HepG2 (cell line): ENCODE data around the gene SLIT3. TPM values are rescaled to one million over a fixed set of nuclear protein-coding genes. Genes with fewer than 3 reads are reported as not detected.

ENCODE experiments used
- AHDC1 ChIP-seq: sonication (generic); formaldehyde crosslinking; IDR thresholded peaks from 2 replicates; pipeline ENCODE4 v1.5.1; 2020; ENCODE audit warnings: mild to moderate bottlenecking, missing genetic modification reagents, borderline replicate concordance
- CBX1 ChIP-seq: IDR thresholded peaks from one replicate; pipeline ENCODE4 v1.6.1; 2016; ENCODE audit warnings: antibody characterized with exemption, low read depth
- GABPA ChIP-seq, 2 experiments: IDR thresholded peaks; 2 replicates each; pipeline ENCODE4 v1.6.1; 2011 to 2016; ENCODE audit warnings: low read depth in 2 of 2, low read length in 1 of 2, missing biosample characterization in 1 of 2, missing genetic modification characterization in 1 of 2
- GATAD1 ChIP-seq: IDR thresholded peaks from 2 replicates; pipeline ENCODE4 v1.6.1; 2016; ENCODE audit warnings: missing genetic modification reagents, missing compliant biosample characterization
- HES4 ChIP-seq: sonication (generic); formaldehyde crosslinking; IDR thresholded peaks from 2 replicates; pipeline ENCODE4 v1.9.0; 2021; ENCODE audit warnings: mild to moderate bottlenecking, missing genetic modification reagents, borderline replicate concordance
- JDP2 ChIP-seq: sonication (generic); formaldehyde crosslinking; IDR thresholded peaks from 2 replicates; pipeline ENCODE4 v1.8.1; 2022; ENCODE audit warnings: missing genetic modification reagents, borderline replicate concordance
- PAWR ChIP-seq: sonication (generic); formaldehyde crosslinking; IDR thresholded peaks from 2 replicates; pipeline ENCODE4 v1.4.0; 2020; ENCODE audit warnings: missing genetic modification reagents, mild to moderate bottlenecking, borderline replicate concordance
- SALL1 ChIP-seq: sonication (generic); formaldehyde crosslinking; IDR thresholded peaks from 2 replicates; pipeline ENCODE4 v1.8.0; 2022; ENCODE audit warnings: mild to moderate bottlenecking, missing genetic modification reagents
- SMAD1 ChIP-seq: sonication (generic); formaldehyde crosslinking; IDR thresholded peaks from 2 replicates; pipeline ENCODE4 v1.4.0; 2020; ENCODE audit warnings: missing genetic modification reagents, low read depth, mild to moderate bottlenecking, borderline replicate concordance
- TCF7L2 ChIP-seq: IDR thresholded peaks from 2 replicates; pipeline ENCODE4 v1.6.1; 2011; ENCODE audit warnings: mild to moderate bottlenecking, low read depth, low read length, moderate library complexity
- ZFP36 ChIP-seq: fragments of 150-350 bp; IDR thresholded peaks from 2 replicates; pipeline ENCODE4 v1.6.1; 2018; ENCODE audit warnings: borderline replicate concordance, low read length, low read depth; ENCODE audit not compliant: partially characterized antibody
- ZMYM3 ChIP-seq: sonication (generic); formaldehyde crosslinking; IDR thresholded peaks from 2 replicates; pipeline ENCODE4 v1.5.1; 2020; ENCODE audit warnings: mild to moderate bottlenecking, missing genetic modification reagents
- ZNF138 ChIP-seq: sonication (generic); formaldehyde crosslinking; IDR thresholded peaks from 2 replicates; pipeline ENCODE4 v1.5.0; 2020; ENCODE audit warnings: mild to moderate bottlenecking, low read depth, missing genetic modification reagents
- ZNF460 ChIP-seq: sonication (generic); formaldehyde crosslinking; IDR thresholded peaks from 2 replicates; pipeline ENCODE4 v1.5.1; 2020; ENCODE audit warnings: missing genetic modification reagents, mild to moderate bottlenecking, borderline replicate concordance
- ZNF549 ChIP-seq: sonication (generic); formaldehyde crosslinking; IDR thresholded peaks from 2 replicates; pipeline ENCODE4 v1.5.0; 2020; ENCODE audit warnings: missing genetic modification reagents
- ZSCAN22 ChIP-seq: sonication (generic); formaldehyde crosslinking; IDR thresholded peaks from 2 replicates; pipeline ENCODE4 v1.4.0; 2020; ENCODE audit warnings: mild to moderate bottlenecking, missing genetic modification reagents
- polyA plus RNA-seq, 8 experiments: library from polyadenylated mRNA; depleted of rRNA in 3 of 8; stranded (reverse) in 7 of 8; unstranded in 1 of 8; fragments of >200 nt; fragmentation: Illumina TruSeq in 4 of 8; extraction: Trizol in 4 of 8; gene quantifications; 2 replicates each; pipeline versions ENCODE4 v1.2.1 to v1.2.3, GENCODE V29; 2011 to 2016; ENCODE audit warnings: low read depth in 4 of 8, missing spikeins in 1 of 8, mixed read lengths in 1 of 8; ENCODE audit not compliant: insufficient read depth in 1 of 8
- total RNA-seq, 5 experiments: library from RNA; depleted of rRNA; stranded (reverse); fragments of >200 nt; fragmentation: Illumina TruSeq; extraction: Trizol; gene quantifications; 2 replicates each; pipeline ENCODE4 v1.2.3, GENCODE V29; 2016; ENCODE audit warnings: low read depth in 1 of 5
- TF ChIP-seq, protein P1 (sequence below): sonication (generic); formaldehyde crosslinking; conservative IDR thresholded peaks from 2 replicates; pipeline ENCODE4 v1.8.0; 2022; ENCODE audit warnings: missing genetic modification reagents
- TF ChIP-seq, protein P2 (sequence below): sonication (generic); formaldehyde crosslinking; conservative IDR thresholded peaks from 2 replicates; pipeline ENCODE4 v1.4.0; 2020; ENCODE audit warnings: mild to moderate bottlenecking, missing genetic modification reagents, moderate library complexity

SLIT3 gene
- total and polyA plus RNA-seq, 2 of the 13 experiments (the other 11 are each of a cell fraction or from before 2014, with no cell fraction given): not detected

DNA sequence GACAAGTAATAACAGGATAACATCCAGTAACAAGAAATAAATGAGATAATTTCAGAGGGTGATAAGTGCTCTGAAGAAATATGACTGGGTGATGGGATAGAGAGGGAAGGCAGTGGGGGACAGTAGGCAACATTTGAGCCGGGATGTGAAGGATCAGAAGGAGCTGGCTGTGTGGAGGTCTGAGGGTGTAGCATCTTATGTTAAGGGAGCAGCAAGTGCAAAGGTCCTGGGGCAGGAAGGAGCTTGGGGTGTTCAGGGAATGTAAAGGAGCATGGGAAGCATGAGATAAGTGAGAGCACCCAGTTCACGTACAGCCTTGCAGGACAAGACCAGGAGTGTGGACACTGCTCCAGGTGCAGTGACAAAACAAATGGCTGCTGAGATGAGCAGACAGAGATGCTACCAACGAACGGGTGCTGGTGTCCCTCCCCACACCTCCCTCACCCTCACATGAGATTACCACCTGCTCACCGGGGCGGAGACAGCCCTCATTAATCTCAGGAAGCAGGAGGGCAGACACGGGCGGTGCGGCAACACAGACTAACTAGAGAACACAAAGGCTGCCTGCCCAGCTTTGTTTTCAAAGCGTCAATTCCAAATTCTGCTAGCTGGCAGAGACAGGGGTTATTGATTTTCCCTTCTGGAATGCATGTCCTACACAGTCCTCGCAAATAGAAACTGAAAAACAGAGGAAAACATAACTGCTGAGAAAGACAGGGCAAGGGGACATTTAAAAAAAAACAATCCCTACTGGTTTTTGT is 423.6 kb downstream of the SLIT3 start (continued):
- TF ChIP-seq, protein P1, sequence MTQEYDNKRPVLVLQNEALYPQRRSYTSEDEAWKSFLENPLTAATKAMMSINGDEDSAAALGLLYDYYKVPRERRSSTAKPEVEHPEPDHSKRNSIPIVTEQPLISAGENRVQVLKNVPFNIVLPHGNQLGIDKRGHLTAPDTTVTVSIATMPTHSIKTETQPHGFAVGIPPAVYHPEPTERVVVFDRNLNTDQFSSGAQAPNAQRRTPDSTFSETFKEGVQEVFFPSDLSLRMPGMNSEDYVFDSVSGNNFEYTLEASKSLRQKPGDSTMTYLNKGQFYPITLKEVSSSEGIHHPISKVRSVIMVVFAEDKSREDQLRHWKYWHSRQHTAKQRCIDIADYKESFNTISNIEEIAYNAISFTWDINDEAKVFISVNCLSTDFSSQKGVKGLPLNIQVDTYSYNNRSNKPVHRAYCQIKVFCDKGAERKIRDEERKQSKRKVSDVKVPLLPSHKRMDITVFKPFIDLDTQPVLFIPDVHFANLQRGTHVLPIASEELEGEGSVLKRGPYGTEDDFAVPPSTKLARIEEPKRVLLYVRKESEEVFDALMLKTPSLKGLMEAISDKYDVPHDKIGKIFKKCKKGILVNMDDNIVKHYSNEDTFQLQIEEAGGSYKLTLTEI (CRISPR knock-in tag): no peak
- TF ChIP-seq HES4: no peak
- no peak for TF ChIP-seq PAWR (CRISPR knock-in tag)
- TF ChIP-seq ZNF549: no peak
- TF ChIP-seq ZNF138 (CRISPR knock-in tag): no peak
- no peak for TF ChIP-seq JDP2 (CRISPR knock-in tag)
- no peak for TF ChIP-seq CBX1
- no peak for TF ChIP-seq TCF7L2
- no peak for TF ChIP-seq GATAD1 (CRISPR knock-in tag)
- TF ChIP-seq GABPA (IDR thresholded peaks at IDR 0.05; ENCODE audit: low read depth, low read length): no peak
- 0 out of 2 replicates have a peak, but pooled peaks have one; percentile 11 for TF ChIP-seq GABPA (CRISPR knock-in tag; IDR thresholded peaks at IDR 0.05; ENCODE audit: low read depth)
- TF ChIP-seq SALL1: peak; percentile 44
- 0 out of 2 replicates have a peak, but pooled peaks have one; percentile 18 for TF ChIP-seq ZMYM3 (CRISPR knock-in tag)
- no peak for TF ChIP-seq ZSCAN22 (CRISPR knock-in tag)
- TF ChIP-seq, protein P2, sequence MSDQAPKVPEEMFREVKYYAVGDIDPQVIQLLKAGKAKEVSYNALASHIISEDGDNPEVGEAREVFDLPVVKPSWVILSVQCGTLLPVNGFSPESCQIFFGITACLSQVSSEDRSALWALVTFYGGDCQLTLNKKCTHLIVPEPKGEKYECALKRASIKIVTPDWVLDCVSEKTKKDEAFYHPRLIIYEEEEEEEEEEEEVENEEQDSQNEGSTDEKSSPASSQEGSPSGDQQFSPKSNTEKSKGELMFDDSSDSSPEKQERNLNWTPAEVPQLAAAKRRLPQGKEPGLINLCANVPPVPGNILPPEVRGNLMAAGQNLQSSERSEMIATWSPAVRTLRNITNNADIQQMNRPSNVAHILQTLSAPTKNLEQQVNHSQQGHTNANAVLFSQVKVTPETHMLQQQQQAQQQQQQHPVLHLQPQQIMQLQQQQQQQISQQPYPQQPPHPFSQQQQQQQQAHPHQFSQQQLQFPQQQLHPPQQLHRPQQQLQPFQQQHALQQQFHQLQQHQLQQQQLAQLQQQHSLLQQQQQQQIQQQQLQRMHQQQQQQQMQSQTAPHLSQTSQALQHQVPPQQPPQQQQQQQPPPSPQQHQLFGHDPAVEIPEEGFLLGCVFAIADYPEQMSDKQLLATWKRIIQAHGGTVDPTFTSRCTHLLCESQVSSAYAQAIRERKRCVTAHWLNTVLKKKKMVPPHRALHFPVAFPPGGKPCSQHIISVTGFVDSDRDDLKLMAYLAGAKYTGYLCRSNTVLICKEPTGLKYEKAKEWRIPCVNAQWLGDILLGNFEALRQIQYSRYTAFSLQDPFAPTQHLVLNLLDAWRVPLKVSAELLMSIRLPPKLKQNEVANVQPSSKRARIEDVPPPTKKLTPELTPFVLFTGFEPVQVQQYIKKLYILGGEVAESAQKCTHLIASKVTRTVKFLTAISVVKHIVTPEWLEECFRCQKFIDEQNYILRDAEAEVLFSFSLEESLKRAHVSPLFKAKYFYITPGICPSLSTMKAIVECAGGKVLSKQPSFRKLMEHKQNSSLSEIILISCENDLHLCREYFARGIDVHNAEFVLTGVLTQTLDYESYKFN (CRISPR knock-in tag): peak; percentile 40; the same call in 1 of the 2 replicates
- TF ChIP-seq ZFP36: no peak
- TF ChIP-seq ZNF460 (CRISPR knock-in tag): no peak
- peak; percentile 48; the same call in 1 of the 2 replicates for TF ChIP-seq AHDC1
- TF ChIP-seq SMAD1 (CRISPR knock-in tag): no peak
